Middle frontal gyrus (tissue), 1 donor: Measurements from ENCODE around the gene ABCD2.
"Not testable (repeated sequence)": the region's sequence is repeated elsewhere in the genome, so short reads cannot be mapped to it uniquely, and the experiment has no call there.

ENCODE experiments used
- DNase-seq: peaks from one replicate; pipeline ENCODE4 v3.0.0-alpha.2; 2015; ENCODE audit warnings: low spot score; ENCODE audit errors: extremely low spot score

The ABCD2 gene

DNA sequence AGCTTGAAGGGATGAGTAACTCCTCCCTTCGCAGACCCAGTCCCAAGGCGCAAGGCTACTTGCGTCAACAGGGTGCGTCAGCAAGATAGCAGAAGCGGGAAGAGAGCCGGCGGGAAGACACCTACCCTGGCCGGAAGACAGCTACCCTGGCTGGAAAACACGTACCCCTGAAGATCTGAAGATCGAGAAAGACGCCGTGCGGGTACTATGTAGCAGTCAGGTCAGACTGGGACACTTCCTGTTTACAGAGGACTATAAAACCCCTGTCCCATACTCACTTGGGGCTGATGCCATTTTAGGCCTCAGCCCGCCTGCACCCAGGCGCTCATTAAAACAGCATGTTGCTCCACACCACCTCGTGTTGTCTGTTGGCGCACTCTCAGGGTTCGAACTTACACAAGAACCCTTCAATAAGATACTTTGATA is 80.9 kb downstream of the ABCD2 start:
- DNase-seq = no peak

- no peak for DNase-seq
Observed at GRCh38 chr12:39533951-39534350, 85.7 kb downstream of the ABCD2 start.

GRCh38 chr12:39532448-39532847 is 87.2 kb downstream of the ABCD2 start:
- no peak for DNase-seq

DNA sequence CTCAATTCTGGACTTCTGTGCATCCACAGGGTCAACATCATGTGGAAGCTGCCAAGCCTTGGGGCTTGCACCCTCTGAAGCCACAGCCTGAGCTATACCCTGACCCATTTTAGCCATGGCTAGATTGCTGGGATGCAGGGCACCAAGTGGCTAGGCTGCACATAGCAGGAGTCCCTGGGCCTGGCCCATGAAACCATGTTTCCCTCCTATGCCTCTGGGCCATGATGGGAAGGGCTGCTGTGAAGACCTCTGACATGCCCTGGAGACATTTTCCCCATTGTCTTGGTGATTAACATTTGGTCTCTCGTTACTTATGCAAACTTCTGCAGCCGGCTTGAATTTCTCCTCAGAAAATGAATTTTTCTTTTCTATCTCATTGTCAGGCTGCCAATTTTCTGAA is 92.6 kb downstream of the ABCD2 start:
- no peak for DNase-seq

GRCh38 chr12:39522167-39522566 is 97.4 kb downstream of the ABCD2 start:
- DNase-seq = not testable (repeated sequence)

- DNase-seq = no peak
Observed at GRCh38 chr12:39510001-39510400, 109.6 kb downstream of the ABCD2 start.

- no peak for DNase-seq
Observed at GRCh38 chr12:39505554-39505953, 114.0 kb downstream of the ABCD2 start.

DNA sequence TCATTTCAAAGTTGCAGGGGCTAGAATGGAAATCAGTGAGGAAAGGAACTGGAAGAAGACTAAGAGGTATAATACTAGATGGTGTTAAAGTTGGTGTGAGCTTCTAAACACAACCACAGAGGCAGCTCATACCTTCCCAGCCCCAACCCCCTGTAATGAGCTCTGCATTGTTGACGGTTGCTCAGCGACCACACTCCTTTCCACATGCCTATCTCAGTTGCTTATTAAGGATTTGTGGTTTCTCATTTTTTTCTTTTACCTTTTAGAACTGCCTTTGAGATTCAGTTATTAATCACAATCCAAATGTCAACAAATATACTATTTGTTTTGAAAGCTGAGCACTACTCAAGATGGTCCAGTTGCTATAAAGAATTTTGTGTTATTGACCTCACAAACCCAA is 114.6 kb downstream of the ABCD2 start:
- no peak for DNase-seq

DNA sequence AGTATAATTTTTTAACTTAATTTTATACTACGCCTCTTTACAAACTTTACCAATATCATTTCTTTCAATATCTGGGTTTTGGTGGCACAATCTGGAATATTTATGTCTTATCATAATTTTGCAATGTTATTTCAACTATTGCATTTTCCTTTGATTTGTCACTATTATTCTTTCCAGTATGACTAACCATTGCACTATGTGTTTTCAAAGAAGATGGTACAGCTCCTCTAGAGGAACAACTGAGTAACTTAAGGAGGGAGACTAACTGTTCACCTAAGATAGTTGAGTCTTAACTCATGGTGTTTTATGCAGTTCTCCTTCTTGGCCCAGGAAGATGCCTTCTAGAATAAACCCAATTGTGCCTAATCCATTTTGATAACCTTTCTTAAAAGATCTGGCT is 116.2 kb downstream of the ABCD2 start:
- no peak for DNase-seq

- DNase-seq = no peak
Observed at GRCh38 chr12:39502726-39503125, 116.9 kb downstream of the ABCD2 start.
